Type B pancreatic cell (in vitro differentiated cells): ENCODE results near the gene DAPK1. TPM values are rescaled to one million over a fixed set of nuclear protein-coding genes. Genes with fewer than 3 reads are reported as not detected.

Source experiments
- DNase-seq: peaks from one replicate; pipeline ENCODE4 v3.0.0; 2021; ENCODE audit warnings: mixed read lengths; ENCODE audit not compliant: unreplicated experiment; ENCODE audit errors: extremely low spot score
- H3K27ac Mint-ChIP-seq: 2 replicates; pipeline ENCODE4 v1.8.0; 2021; ENCODE audit warnings: mild to moderate bottlenecking, mixed read lengths
- H3K27me3 Mint-ChIP-seq: 2 replicates; pipeline ENCODE4 v1.8.0; 2021; ENCODE audit warnings: mixed read lengths
- H3K36me3 Mint-ChIP-seq: 2 replicates; pipeline ENCODE4 v1.8.0; 2021; ENCODE audit warnings: mixed read lengths
- H3K4me1 Mint-ChIP-seq: one replicate; pipeline ENCODE4 v1.8.0; 2021; ENCODE audit warnings: mixed read lengths; ENCODE audit not compliant: unreplicated experiment
- H3K4me3 Mint-ChIP-seq: 2 replicates; pipeline ENCODE4 v1.8.0; 2021; ENCODE audit warnings: mild to moderate bottlenecking, mixed read lengths
- H3K9me3 Mint-ChIP-seq: 2 replicates; pipeline ENCODE4 v1.8.0; 2021; ENCODE audit warnings: mixed read lengths
- CTCF ChIP-seq: fragments of 200-600 bp; sonication (generic); conservative IDR thresholded peaks from 2 replicates; pipeline ENCODE4 v1.5.0; 2021; ENCODE audit warnings: antibody characterized with exemption, mild to moderate bottlenecking
- total RNA-seq: library from RNA; stranded (reverse); gene quantifications from 2 replicates; pipeline ENCODE4 v1.2.1, GENCODE V29; 2021; ENCODE audit warnings: low replicate concordance

The DAPK1 gene
- total RNA-seq, 1 donor from 2014 or later, result 160 TPM

GRCh38 chr9:87596862-87597261, 99.2 kb downstream of the DAPK1 start:
- H3K27ac Mint-ChIP-seq, result peak overlapping the region; percentile 78
- peaks cover 75% of the 10 kb centered on the region for H3K4me1 Mint-ChIP-seq
- H3K4me3 Mint-ChIP-seq, result no peak overlapping the region
- H3K27me3 Mint-ChIP-seq, result no peaks in the 10 kb centered on the region
- no peak for DNase-seq
- peaks cover 4% of the 10 kb centered on the region for H3K9me3 Mint-ChIP-seq
- no peak for TF ChIP-seq CTCF
- H3K36me3 Mint-ChIP-seq, result peaks cover 19% of the 10 kb centered on the region

GRCh38 chr9:87597710-87598443, 100.2 kb downstream of the DAPK1 start:
- no peak for TF ChIP-seq CTCF
- peaks cover under 1% of the 10 kb centered on the region for H3K9me3 Mint-ChIP-seq
- no peak for DNase-seq
- peak overlapping the region; percentile 72 for H3K4me3 Mint-ChIP-seq
- H3K4me1 Mint-ChIP-seq, result peaks cover 78% of the 10 kb centered on the region
- no peaks in the 10 kb centered on the region for H3K27me3 Mint-ChIP-seq
- peak overlapping the region; percentile 78 for H3K27ac Mint-ChIP-seq
- peaks cover 19% of the 10 kb centered on the region for H3K36me3 Mint-ChIP-seq

- H3K4me1 Mint-ChIP-seq, result peaks cover 81% of the 10 kb centered on the region
- no peaks in the 10 kb centered on the region for H3K27me3 Mint-ChIP-seq
- peak overlapping the region; percentile 3 for H3K4me3 Mint-ChIP-seq
- no peak for TF ChIP-seq CTCF
- no peaks in the 10 kb centered on the region for H3K9me3 Mint-ChIP-seq
- DNase-seq, result no peak
- H3K27ac Mint-ChIP-seq, result peak overlapping the region; percentile 84
- H3K36me3 Mint-ChIP-seq, result peaks cover 25% of the 10 kb centered on the region
Observed at GRCh38 chr9:87599901-87600610, 102.4 kb downstream of the DAPK1 start.

GRCh38 chr9:87601176-87601575, 103.5 kb downstream of the DAPK1 start:
- peak overlapping the region; percentile 79 for H3K27ac Mint-ChIP-seq

GRCh38 chr9:87601595-87601994, 103.9 kb downstream of the DAPK1 start:
- DNase-seq, result no peak
- H3K4me1 Mint-ChIP-seq, result peaks cover 78% of the 10 kb centered on the region
- H3K36me3 Mint-ChIP-seq, result peaks cover 23% of the 10 kb centered on the region
- H3K9me3 Mint-ChIP-seq, result no peaks in the 10 kb centered on the region
- TF ChIP-seq CTCF, result no peak
- no peak overlapping the region for H3K4me3 Mint-ChIP-seq
- H3K27ac Mint-ChIP-seq, result peak overlapping the region; percentile 79
- no peaks in the 10 kb centered on the region for H3K27me3 Mint-ChIP-seq

More at GRCh38 chr9:87601176-87601575, 103.5 kb downstream of the DAPK1 start:
- Mint-ChIP-seq H3K36me3 (peaks cover 22% of the 10 kb centered on the region), H3K27me3 (no peaks in the 10 kb centered on the region), H3K4me3 (no peak overlapping the region), H3K9me3 (no peaks in the 10 kb centered on the region), H3K4me1 (peaks cover 79% of the 10 kb centered on the region)
- TF ChIP-seq CTCF, result no peak
- DNase-seq, result no peak
